Heart left ventricle (tissue), 16 donors: ENCODE results near the gene BARHL1. TPM values are rescaled to one million over a fixed set of nuclear protein-coding genes. Genes with fewer than 3 reads are reported as not detected.

Source experiments
- ATAC-seq, 4 donors: fragments of 200-7000 bp; cut with Tn5 transposase; one replicate each; pipeline ENCODE4 v1.9.1; 2020 to 2022; ENCODE audit warnings: moderate library complexity in 4 of 4, mild to moderate bottlenecking in 3 of 4, moderate number of reproducible peaks in 1 of 4
- DNase-seq, 5 donors: peaks; one replicate each; pipeline ENCODE4 v3.0.0-alpha.2; 2020
- H3K27ac ChIP-seq, 12 donors: fragments of 200-600 bp; sonication (generic) in 4 of 12; one replicate each; pipeline versions ENCODE4 v1.5.0 to v1.8.0; 2016 to 2022; ENCODE audit warnings: mild to moderate bottlenecking in 2 of 12
- H3K27me3 ChIP-seq, 9 donors: fragments of 200-600 bp; sonication (generic) in 2 of 9; one replicate each; pipeline versions ENCODE4 v1.5.1 to v1.8.0; 2016 to 2022; ENCODE audit warnings: mild to moderate bottlenecking in 3 of 9
- H3K36me3 ChIP-seq, 9 donors: fragments of 200-600 bp; sonication (generic) in 2 of 9; one replicate each; pipeline versions ENCODE4 v1.5.0 to v1.8.0; 2018 to 2022; ENCODE audit warnings: mild to moderate bottlenecking in 2 of 9
- H3K4me1 ChIP-seq, 12 donors: fragments of 200-600 bp; sonication (generic) in 4 of 12; one replicate each; pipeline versions ENCODE4 v1.5.0 to v1.8.0; 2016 to 2022; ENCODE audit warnings: mild to moderate bottlenecking in 3 of 12
- H3K4me3 ChIP-seq, 12 donors: fragments of 200-600 bp; sonication (generic) in 4 of 12; one replicate each; pipeline versions ENCODE4 v1.5.0 to v1.8.0; 2017 to 2022; ENCODE audit warnings: mild to moderate bottlenecking in 9 of 12, moderate library complexity in 4 of 12
- H3K9me3 ChIP-seq, 12 donors: fragments of 200-600 bp; sonication (generic) in 4 of 12; one replicate each; pipeline versions ENCODE4 v1.5.0 to v1.8.0; 2016 to 2022; ENCODE audit warnings: mild to moderate bottlenecking in 1 of 12
- POLR2A ChIP-seq, 2 donors: fragments of 450-650 bp; IDR thresholded peaks; one replicate each; pipeline ENCODE4 v1.6.1; 2017; ENCODE audit warnings: antibody characterized with exemption in 2 of 2, mild to moderate bottlenecking in 2 of 2, moderate library complexity in 2 of 2
- WGBS, 4 donors: extraction: QIAGEN DNeasy Blood & Tissue Kit in 2 of 4; methylation state at CpG; one replicate each; pipeline versions ENCODE4 v1.1.5 to v1.1.7; 2013 to 2018; 5-methylcytosine and 5-hydroxymethylcytosine counted together
- intact Hi-C, 10 donors: fragments of 100-400 bp; cut with DNase I; formaldehyde crosslinking; loops; one replicate each; pipeline versions ENCODE4 v1.11.1 to v1.14.2; 2022
- polyA plus RNA-seq, 2 donors: library from polyadenylated mRNA; stranded (reverse); fragments of 200-250 nt; gene quantifications; one replicate each; pipeline ENCODE4 v1.2.3, GENCODE V29; 2013
- total RNA-seq, 9 donors: library from RNA; depleted of rRNA in 2 of 9; stranded (reverse); fragments of >200 nt in 2 of 9; fragmentation: NEBNext Ultra II Directional in 3 of 9; extraction: Animal tissue kit (Norgen Biotek cat#: 25700) in 3 of 9; gene quantifications; one replicate each; pipeline versions ENCODE4 v1.1.0 to v1.2.4, GENCODE V29; 2016 to 2023
- TF ChIP-seq, protein P1 (sequence below), 12 donors: fragments of 200-600 bp; sonication (generic) in 4 of 12; IDR thresholded peaks; one replicate each; pipeline versions ENCODE4 v1.5.0 to v1.8.0; 2018 to 2022; ENCODE audit warnings: antibody characterized with exemption in 12 of 12, mild to moderate bottlenecking in 5 of 12
- donor health status: ischemic (EF 13 %, LVEDD 7.1; RV severe dilation, severe dysfunction).
- donor health status: healthy with polysubstance abuse.
- donor health status: DM: no; HTN: yes; CAD: no.
- donor health status: DM: no; HTN: no; CAD: no.
- donor health status: ischemic (EF 25% LVEDD 6.9; RV normal size, moderate dysfunction).
- donor health status: ischemic (EF 25% LVEDD 5.7; RV mildly dilated, moderate dysfunction).
- donor health status: healthy.
- donor health status: DM: yes; HTN: yes; CAD: no.
- donor health status: ischemic (EF 35%, LVEDD 5.7; RV mildly dilated, moderate dysfunction).
- donor health status: nonischemic (EF 11% LVEDD 7.7; RV severe dilation, severe dysfunction).
- donor health status: DM: yes; HTN: yes; CAD: no.
- donor health status: PGD.
- donor health status: ischemic (EF 29% LVEDD 5.4; RV normal size, mild dysfunction).
- donor health status: nonischemic (EF 23%, LVEDD 6.1; RV moderate dilation, normal function).

Gene BARHL1
- total and polyA plus RNA-seq, 11 donors = not detected

DNA sequence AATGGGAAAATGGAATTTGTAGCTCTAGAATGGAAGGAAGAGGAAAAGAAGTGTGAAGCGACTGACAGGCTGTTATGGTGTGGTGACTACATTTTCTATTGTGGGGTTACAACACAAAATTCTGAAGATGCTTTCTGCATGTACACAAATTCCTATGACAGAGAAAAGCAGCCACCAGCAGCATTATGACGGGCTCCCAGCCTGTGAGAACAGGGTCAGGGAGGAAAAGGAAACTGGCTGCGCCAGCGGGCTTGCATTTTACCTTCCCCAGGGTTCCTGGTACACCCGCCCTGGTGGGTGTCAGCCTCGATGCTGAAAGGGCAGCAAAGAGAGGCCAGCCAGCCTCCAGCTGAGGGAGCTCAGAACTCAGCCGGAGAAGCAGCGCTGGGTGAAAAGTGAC is 46.3 kb downstream of the BARHL1 start:
- peaks cover 0 to 84% (median 63%) of the 10 kb centered on the region in 9 donors for H3K36me3 ChIP-seq
- H3K27me3 ChIP-seq = no peaks in the 10 kb centered on the region
- TF ChIP-seq, protein P1, sequence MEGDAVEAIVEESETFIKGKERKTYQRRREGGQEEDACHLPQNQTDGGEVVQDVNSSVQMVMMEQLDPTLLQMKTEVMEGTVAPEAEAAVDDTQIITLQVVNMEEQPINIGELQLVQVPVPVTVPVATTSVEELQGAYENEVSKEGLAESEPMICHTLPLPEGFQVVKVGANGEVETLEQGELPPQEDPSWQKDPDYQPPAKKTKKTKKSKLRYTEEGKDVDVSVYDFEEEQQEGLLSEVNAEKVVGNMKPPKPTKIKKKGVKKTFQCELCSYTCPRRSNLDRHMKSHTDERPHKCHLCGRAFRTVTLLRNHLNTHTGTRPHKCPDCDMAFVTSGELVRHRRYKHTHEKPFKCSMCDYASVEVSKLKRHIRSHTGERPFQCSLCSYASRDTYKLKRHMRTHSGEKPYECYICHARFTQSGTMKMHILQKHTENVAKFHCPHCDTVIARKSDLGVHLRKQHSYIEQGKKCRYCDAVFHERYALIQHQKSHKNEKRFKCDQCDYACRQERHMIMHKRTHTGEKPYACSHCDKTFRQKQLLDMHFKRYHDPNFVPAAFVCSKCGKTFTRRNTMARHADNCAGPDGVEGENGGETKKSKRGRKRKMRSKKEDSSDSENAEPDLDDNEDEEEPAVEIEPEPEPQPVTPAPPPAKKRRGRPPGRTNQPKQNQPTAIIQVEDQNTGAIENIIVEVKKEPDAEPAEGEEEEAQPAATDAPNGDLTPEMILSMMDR (IDR thresholded peaks at IDR 0.05) = no peak
- no peak for TF ChIP-seq POLR2A (IDR thresholded peaks at IDR 0.05)
- WGBS, 4 donors = 92 to 95% (median 94%) methylated on average over 8 of the region's 8 CpGs
- intact Hi-C loops = no loop called here
- no peak for ATAC-seq
- no peaks in the 10 kb centered on the region for H3K9me3 ChIP-seq
- DNase-seq = no peak
- no peaks in the 10 kb centered on the region for H3K4me1 ChIP-seq
- H3K27ac ChIP-seq = no peak overlapping the region
- H3K4me3 ChIP-seq = no peak overlapping the region

DNA sequence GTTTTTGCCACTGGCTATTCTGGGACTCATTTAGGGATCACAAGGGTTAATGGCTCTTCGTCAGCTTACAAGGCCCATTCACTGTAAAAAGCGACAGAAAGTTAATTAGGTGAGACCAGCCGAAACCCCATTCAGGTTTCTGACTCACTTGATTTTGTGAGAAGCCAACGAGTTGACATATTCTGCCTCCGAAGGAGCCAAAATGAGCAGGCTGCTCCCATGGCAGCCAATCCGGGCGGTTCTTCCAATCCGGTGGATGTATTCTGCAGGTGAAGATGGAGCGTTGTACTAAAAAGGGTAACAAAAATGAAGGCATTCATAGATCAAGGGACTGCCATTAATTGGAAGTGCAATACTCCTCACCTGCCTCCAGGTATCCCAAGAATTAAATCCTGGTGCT is 47.7 kb downstream of the BARHL1 start:
- no peak for ATAC-seq
- 89 to 94% (median 92%) methylated on average over 9 of the region's 9 CpGs for WGBS, 4 donors
- peaks cover 0 to 71% (median 57%) of the 10 kb centered on the region in 9 donors for H3K36me3 ChIP-seq

DNA sequence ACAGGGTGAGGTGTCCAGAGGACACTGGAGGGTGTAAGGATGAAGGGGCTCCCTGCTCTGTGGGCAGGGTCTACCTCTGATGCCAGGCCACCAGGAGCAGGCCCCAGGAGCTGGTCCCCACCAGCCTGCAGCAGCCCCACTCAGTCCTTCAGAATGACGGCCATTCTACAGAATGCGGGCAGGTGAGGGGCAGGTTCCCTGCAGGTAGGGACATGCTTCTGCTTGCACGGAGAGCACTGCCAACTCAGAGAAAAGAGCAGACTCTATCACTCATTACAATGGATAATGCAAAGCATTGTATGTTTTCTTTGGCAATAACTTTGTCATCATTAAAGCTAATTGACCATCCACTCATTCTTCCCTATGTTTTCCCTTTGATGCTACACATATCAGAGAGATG is 48.4 kb downstream of the BARHL1 start:
- intact Hi-C loops = no loop called here
- ATAC-seq (no peak), DNase-seq (no peak)
- Histone ChIP-seq H3K4me3 (no peak overlapping the region), H3K4me1 (no peaks in the 10 kb centered on the region), H3K27me3 (no peaks in the 10 kb centered on the region), H3K9me3 (no peaks in the 10 kb centered on the region), H3K36me3 (peaks cover 0 to 67% (median 55%) of the 10 kb centered on the region in 9 donors), H3K27ac (no peak overlapping the region)
- WGBS, 4 donors = 87 to 96% (median 93%) methylated on average over 3 of the region's 3 CpGs
- no peak for TF ChIP-seq POLR2A (IDR thresholded peaks at IDR 0.05)
- TF ChIP-seq, protein P1 (IDR thresholded peaks at IDR 0.05) = no peak

More for the DNA sequence above, 47.7 kb downstream of the BARHL1 start:
- no peaks in the 10 kb centered on the region for H3K27me3 ChIP-seq
- TF ChIP-seq, protein P1 (IDR thresholded peaks at IDR 0.05) = no peak
- no peak for TF ChIP-seq POLR2A (IDR thresholded peaks at IDR 0.05)
- DNase-seq = no peak
- no peaks in the 10 kb centered on the region for H3K9me3 ChIP-seq
- no peak overlapping the region for H3K4me3 ChIP-seq
- H3K4me1 ChIP-seq = no peaks in the 10 kb centered on the region
- H3K27ac ChIP-seq = no peak overlapping the region
- intact Hi-C loops = no loop called here

DNA sequence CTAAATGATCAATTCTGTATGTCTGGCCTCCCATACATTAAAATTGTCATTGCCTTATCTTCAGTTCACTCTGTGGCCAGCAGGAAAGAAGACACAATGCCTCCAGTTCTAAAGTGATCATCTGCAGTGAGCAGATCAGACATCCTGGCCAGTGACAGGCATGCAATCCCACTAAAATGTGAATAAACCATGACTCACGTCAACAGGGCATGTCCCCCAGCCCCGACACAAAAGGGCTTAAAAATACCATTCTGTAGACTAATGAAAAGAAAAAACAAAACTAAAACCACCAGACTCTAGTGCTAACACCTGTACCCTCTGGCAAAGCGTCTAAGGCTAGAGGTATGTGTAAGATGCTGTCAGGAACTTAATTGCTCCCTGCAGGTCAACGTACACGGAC is 48.9 kb downstream of the BARHL1 start:
- H3K4me3 ChIP-seq = no peak overlapping the region
- H3K36me3 ChIP-seq = peaks cover 0 to 66% (median 53%) of the 10 kb centered on the region in 9 donors
- intact Hi-C loops = no loop called here
- H3K4me1 ChIP-seq = no peaks in the 10 kb centered on the region
- DNase-seq = no peak
- H3K27me3 ChIP-seq = no peaks in the 10 kb centered on the region
- H3K9me3 ChIP-seq = no peaks in the 10 kb centered on the region
- no peak for TF ChIP-seq POLR2A (IDR thresholded peaks at IDR 0.05)
- TF ChIP-seq, protein P1 (IDR thresholded peaks at IDR 0.05) = no peak
- ATAC-seq = no peak
- no peak overlapping the region for H3K27ac ChIP-seq
- 90 to 97% (median 94%) methylated on average over 5 of the region's 5 CpGs for WGBS, 4 donors
